NCI-H128 (cell line): ENCODE data around the gene NR1H2.

Source experiments
- DNase-seq: peaks from one replicate; lab custom pipeline; 2025; ENCODE audit not compliant: unreplicated experiment; lab: John Stamatoyannopoulos, UW

Gene NR1H2

GRCh38 chr19:50401605-50402450 is 25.6 kb downstream of the NR1H2 start:
- DNase-seq = no peak

GRCh38 chr19:50402544-50403301 is 26.5 kb downstream of the NR1H2 start:
- no peak for DNase-seq

DNA sequence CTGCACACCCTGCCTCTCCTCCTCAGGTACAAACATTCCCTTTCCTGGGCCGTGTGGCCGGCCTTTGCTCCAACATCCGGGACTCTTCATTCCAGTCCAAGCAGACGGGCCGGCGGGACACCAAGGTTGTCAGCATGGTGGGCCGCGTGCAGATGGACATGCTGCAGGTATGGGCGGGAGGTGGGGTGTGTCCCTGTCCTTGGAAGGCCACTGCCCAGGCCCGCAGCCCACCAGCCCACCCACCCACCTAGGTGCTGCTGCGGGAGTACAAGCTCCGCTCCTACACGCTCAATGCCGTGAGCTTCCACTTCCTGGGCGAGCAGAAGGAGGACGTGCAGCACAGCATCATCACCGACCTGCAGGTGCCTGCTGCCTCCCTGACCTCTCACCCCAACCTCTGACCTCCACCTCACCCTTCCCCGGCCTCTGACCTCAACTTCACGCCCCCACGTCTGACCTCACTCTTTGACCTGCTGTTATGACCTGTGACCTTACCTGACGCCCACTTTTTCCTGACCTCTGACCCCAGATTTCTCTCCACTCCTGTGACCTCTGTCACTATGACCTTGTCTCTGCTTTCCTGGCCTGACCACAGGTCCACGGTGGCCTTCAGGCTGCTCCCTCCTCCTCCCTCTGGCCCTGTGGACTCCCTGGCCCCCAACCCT is 30.0 kb downstream of the NR1H2 start:
- DNase-seq = no peak

- DNase-seq = no peak
Observed at GRCh38 chr19:50406829-50407228, 30.6 kb downstream of the NR1H2 start.

DNA sequence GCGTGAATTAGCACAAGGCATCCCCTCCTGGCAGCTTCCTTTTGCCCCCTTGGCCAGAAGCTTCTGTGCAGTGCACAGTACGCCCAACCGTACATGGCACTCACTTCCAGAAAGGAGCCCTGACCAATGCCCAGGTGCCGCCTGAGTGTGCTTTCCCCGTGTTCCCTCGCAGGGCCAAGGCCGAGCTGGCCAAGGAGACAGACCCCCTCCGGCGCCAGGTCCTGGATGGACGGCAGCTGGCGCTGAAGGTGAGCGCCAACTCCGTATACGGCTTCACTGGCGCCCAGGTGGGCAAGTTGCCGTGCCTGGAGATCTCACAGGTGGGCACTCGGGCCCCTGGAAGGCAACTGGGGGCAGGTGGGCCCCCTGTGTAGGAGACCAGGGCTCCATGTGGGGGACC is 33.1 kb downstream of the NR1H2 start:
- DNase-seq = no peak

DNA sequence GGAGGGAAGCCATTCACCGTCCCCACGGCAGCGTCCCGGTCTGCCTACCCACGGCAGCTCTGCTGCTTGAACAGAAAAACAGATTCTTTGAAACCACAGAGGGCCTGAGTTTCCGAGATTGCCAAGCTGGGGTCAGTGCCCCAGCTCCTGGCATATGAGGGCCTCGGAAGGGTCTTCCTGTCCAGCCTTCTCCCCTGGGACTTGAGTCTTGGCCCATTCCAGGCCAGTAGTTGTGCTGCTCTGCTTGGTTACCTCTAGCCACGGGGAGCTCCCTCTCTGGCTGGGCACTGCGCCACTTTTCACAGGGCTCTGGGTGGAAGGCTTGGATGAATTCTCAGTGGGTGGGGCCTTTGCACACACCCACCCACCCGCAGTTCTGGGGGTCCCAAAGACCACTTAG is 33.9 kb downstream of the NR1H2 start:
- DNase-seq = no peak

GRCh38 chr19:50412419-50412818 is 36.2 kb downstream of the NR1H2 start:
- DNase-seq = no peak

GRCh38 chr19:50413096-50413495 is 36.8 kb downstream of the NR1H2 start:
- DNase-seq = no peak

DNA sequence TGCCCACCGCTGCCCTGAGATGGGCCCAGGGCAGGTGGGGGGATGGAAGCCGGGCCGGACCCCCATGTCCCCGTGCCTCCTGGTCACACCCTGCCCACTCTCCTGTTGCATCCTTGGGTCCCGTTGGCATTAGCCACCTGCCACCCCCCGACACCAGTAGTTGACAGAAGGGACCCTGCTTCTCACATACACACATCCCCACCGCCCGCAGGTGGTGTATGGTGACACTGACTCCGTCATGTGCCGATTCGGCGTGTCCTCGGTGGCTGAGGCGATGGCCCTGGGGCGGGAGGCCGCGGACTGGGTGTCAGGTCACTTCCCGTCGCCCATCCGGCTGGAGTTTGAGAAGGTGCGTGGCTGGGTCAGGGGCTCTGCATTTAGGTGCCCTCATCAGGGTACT is 37.3 kb downstream of the NR1H2 start:
- DNase-seq = no peak

DNA sequence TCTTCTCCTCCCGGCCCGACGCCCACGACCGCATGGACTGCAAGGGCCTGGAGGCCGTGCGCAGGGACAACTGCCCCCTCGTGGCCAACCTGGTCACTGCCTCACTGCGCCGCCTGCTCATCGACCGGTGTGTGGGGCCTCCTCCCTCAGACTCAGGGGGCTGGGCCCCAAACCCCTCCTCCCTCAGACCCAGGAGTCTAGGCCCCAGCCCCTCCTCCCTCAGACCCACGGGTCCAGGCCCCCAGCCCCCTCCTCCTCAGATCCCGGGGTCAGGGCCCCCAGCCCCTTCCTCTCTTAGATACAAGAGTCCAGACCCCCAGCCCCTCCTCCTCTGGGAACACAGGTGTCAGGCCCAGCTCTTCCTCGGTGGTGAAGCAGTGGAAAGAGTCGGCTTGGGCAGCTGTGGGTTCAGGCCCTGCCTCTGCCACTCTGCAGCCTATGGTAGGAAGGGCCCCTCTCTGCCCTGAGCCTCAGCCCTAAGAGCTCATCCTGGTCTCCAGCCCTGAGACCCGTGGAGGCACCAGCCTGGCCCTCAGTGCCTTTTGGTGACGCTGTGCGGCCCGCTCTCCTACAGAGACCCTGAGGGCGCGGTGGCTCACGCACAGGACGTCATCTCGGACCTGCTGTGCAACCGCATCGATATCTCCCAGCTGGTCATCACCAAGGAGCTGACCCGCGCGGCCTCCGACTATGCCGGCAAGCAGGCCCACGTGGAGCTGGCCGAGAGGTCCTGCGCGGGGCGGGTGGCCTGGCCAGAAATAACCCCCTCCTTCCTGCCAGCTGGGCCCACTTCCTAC is 38.8 kb downstream of the NR1H2 start:
- no peak for DNase-seq

GRCh38 chr19:50415661-50416033 is 39.4 kb downstream of the NR1H2 start:
- DNase-seq = no peak

- no peak for DNase-seq
Observed at GRCh38 chr19:50416034-50416977, 40.0 kb downstream of the NR1H2 start.

GRCh38 chr19:50417111-50418081 is 41.1 kb downstream of the NR1H2 start:
- no peak for DNase-seq

DNA sequence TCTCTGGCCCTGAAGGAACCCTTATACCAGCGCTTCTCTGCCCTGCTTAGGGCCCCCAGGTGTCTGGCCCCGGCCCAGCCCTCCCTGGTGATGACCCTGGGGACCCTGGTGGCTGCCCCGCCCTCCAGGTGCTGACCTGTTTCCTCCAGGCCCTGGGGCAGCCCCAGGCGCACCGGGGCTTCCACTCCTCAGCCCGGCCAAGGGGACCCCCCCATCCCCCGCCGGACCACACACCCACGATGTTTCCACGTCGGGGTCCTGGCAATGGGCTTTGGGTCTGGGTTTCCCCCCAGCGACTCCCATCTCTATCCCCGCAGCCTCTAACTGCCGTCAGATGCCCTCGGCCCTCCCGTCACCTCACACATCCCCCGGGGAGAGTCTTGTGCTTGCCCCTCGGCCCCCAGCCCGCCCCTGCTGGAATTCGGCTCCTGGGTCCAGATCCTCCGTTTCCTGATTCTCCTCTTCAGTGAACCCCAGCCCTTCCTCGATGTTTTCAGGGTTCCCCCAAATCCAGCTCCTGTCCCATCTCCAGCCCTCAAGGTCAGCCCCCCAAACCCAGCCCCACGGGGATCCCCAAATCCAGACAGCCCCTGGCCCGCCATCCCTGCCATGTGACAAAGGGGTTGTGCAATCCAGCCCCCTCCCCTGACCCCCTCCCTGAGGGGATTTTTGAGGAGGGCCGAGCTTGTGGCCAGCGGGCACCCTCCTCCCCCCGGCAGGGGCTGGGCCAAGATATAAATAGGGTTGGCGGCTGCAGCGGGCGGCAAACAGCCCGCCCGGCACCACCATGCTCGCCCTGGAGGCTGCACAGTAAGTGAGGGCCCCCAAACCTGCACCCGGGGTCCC is 42.1 kb downstream of the NR1H2 start, which contains the start of gene SPIB:
Gene SPIB (plus strand): TSS at position 763 of the 846 bp plus-strand sequence. CDS start 25 bp downstream, at position 788.
- DNase-seq = no peak

DNA sequence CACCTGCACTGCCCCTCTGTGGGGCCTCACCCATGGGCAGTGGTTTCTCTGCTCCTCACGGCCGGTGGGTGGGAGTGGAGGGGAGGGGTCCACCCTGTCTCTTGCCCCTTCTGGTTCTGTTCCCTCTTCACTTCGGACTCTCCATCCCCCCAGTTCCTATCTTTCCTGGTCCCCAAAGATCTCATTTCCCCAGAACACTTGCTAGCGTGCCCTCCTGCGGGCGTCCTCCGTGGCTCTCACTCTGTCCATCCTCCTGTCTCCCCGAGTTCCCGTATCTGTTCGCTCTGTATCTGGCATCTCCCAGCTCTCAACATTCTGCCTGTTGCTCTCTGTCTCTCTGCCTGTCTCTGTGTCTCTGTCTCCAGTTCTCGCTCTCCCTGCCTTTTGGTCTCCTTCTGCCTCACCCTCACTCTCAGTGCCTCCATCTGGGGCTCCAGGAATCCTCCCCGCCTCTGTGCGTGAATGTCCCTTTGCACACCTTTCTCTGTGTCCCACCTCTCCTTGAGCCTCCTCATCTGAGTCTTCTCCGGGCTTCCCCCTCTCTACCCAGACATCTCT is 42.8 kb downstream of the NR1H2 start:
- DNase-seq = no peak

DNA sequence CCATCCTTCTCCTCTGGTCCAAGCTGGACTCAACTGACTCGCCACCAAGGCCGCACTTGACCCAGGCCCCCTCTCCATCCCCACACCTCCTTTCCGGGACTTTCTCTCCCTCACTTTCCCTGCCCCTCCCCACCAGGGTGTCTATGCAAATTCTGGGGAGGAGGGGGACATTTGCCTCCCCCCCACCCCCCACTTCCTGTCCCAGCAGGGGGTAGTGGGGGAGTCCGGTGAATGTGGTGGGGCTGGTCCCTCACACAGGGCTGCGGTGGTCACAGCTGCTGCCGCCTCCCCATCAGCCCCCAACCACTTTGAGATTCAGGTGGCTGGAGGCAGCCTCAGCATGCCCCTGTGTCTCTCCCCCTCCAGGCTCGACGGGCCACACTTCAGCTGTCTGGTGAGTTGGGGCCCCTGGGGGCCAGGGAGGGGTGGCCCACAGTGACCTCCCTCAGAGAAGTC is 43.4 kb downstream of the NR1H2 start:
- DNase-seq = no peak

DNA sequence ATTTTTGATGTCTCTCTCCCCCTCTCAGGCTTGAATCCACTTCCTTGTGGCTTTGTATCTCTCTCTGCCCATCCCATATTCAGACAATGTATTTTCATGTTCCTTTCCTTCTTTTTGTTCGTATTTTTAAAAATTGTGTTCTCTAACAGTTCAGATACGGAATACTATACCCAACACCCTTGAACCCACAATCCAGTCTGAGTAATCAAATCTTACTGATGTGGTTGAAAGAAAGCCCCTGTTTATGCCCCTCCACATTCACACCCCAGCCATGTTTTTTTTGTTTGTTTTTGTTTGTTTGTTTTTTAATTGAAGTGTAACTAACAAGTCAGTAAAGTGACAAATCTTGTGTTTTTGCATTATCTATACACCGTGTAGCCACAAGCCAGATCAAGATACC is 43.9 kb downstream of the NR1H2 start:
- DNase-seq = no peak
